Right renal cortex interstitium (tissue), 3 donors: ENCODE results near the gene SLC25A26. TPM values are rescaled to one million over a fixed set of nuclear protein-coding genes. Genes with fewer than 3 reads are reported as not detected.

ENCODE experiments used
- DNase-seq, 3 donors: peaks; one replicate each; pipeline ENCODE4 v3.0.0-alpha.2; 2013; ENCODE audit warnings: low read depth in 3 of 3, low spot score in 2 of 3
- polyA plus RNA-seq, 3 donors: library from polyadenylated mRNA; unstranded; fragments of 120-200 nt; gene quantifications; one replicate each; pipeline ENCODE4 v1.2.1, GENCODE V29; 2013; ENCODE audit not compliant: insufficient read length in 3 of 3

The SLC25A26 gene
- polyA plus RNA-seq, 3 donors, result 21.6 to 29.8 (median 26.0) TPM

DNA sequence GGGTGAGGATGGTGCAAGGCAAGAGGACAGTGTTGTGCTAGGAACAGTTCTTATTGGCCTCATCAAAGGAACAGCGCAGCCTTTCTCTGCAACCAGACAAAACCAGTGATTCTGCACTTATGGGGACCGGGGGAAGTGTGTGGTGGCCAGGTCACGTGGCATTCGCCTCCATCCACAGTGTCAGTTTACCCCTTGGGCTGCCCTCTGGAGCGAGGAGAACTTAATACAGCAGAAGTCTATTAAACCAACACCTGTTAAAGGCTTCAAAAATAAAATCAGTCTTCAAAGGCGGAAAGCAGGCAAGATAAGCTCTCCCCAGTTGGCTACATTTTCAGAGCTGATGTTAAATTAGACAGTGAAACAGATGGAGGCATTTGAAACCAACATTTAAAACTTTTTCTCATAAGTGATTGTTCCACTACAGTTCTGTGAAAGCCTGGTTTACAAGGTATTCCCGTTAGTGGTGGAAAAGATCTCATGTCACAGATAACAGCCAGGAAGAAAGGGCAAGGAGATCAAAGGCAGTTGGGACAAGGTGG, 204.8 kb downstream of the SLC25A26 start:
- no peak for DNase-seq

DNA sequence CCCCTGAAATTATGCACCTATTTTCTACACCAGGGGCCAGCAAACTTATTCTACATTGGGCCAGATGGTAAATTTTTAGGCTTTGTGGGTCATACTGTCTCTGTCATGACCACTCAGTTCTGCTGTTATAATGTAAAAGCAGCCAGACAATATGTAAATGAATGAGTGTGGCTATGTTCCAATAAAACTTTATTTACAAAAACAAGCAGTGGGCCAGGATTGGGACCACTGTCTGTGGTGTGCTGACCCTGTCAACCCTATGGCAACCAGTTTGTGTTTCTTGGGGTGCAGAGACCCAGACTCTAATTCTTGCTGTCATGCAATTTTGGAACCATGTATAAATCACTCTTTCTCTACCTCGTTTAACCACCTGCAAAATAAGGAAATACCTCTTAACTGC, 205.3 kb downstream of the SLC25A26 start:
- no peak for DNase-seq

DNA sequence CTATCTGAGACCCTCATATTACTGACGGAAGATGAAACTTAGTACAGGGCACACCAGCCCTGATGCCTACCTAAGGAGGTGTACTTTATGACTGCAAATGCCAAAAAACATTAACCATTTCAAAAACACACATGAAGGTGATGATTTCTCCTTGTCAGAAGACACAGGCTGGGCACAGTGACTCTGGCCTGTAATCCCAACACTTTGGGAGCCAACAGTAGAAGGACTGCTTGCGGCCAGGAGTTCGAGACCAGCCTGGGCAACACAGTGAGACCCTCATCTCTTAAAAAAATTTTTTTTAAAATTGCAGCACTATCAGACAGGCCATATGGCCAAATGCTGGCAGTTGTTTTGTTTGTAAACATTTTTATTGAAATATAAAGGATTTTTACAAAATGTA, 206.6 kb downstream of the SLC25A26 start:
- DNase-seq, result no peak

DNA sequence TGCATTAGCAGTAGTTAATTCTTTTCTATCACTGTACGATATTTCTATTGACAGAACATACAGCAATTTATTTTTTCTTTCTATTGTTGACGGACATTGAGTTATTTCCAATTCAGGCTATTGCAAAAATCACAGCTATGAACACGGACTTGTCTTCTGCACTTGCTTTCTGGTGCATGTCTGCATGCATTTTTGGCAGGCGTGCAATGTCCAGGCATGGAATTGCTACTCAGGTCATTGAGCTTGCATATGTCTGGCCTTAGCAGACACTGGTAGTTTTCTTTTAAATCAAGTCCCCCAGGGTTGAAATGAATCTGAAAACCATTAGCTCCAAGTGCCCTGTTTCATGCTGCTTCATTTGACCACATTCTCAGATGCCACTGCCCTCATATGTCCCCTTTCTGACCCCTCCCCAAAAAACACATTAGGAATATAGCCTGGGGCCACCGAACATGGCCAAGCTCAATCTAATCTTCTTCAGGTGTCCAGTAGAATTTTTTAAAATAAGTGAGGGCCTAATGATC, 207.2 kb downstream of the SLC25A26 start:
- DNase-seq, result no peak

Other genes starting within 250 kb of the SLC25A26 start
- gene MAGI1, start 182.1 kb upstream of the SLC25A26 start, polyA plus RNA-seq, result 10 to 100 TPM; 28.3 to 29.7 (median 29.3) TPM